Activated CD8-positive, alpha-beta memory T cell treated with anti-CD3 and anti-CD28 coated beads, Interleukin-2, amount 50 U/mL, for 1 hour (primary cell): Measurements from ENCODE around the gene RPS24.

Experiments used
- DNase-seq: peaks from one replicate; pipeline ENCODE4 v3.0.0-alpha.2; 2020; ENCODE audit errors: extremely low read depth

Gene RPS24

GRCh38 chr10:78028438-78029268 lies 5.0 kb upstream of the RPS24 start:
- DNase-seq: no peak

DNA sequence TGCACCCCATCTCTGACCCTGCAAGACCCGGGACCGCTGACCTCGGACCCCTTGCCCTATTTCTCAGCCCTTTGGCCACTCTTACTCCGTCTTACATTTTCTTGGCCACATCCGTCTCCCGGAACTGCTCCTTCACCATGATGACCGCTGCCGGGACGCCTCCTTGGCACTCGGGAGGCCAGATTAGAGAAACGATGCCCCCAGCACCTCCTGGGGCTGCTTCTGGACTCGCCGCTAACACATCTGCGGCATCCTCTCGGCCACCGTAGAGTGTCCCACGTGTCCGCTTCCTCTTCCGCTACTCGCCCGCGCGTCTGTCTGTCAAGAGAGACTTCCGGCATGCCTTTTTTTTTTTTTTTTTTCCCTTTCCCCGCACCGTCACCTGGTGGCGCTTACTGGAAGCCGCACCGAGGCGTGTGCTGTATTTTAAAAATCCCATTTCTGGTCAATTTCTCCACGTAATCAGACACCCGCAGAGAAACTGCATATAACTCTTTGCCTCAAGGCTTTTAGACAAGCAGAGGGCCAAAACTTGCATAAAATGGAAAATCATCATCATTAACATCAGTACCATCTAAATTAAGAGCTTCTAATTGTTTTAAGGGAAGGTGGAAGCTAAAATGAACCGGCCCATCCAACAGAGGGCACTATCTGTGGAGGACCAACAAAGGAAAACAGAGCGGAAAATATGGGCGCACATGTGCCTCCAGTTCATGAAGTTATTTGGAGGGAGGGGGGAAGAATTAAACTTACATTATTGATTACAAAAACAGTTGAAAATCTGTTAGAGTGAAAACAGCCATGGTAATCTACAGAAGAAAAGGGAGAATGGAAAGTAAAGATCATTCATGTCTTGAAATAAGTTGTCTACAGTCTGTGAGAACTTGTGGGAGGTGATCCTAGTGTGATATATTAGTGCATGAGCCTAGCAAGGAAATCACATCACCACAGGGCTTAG lies 4.1 kb upstream of the RPS24 start, which contains the start of gene POLR3A:
Gene POLR3A, minus strand, starts transcription at position 247 of the 958 bp plus-strand sequence. Its CDS starts 108 bp downstream, at position 139.
- peak; percentile 90 for DNase-seq

DNA sequence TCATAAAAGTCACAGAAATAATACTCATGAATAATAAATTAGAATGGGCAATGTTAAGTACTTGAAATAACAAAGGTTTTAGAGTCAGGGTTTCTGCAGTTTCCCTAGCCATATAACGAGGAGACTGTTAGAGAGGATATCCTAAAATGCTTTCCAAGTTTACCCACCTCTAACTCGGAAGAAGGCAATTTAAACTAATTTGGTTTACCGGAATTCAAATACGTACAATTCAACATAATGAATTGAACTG lies 351 bp upstream of the RPS24 start:
- DNase-seq: no peak

GRCh38 chr10:78035025-78035424 lies 1.4 kb downstream of the RPS24 start:
- no peak for DNase-seq

- DNase-seq: no peak
Measured at GRCh38 chr10:78035437-78035836, 1.8 kb downstream of the RPS24 start.

- DNase-seq: no peak
Measured at GRCh38 chr10:78035933-78036583, 2.4 kb downstream of the RPS24 start.

DNA sequence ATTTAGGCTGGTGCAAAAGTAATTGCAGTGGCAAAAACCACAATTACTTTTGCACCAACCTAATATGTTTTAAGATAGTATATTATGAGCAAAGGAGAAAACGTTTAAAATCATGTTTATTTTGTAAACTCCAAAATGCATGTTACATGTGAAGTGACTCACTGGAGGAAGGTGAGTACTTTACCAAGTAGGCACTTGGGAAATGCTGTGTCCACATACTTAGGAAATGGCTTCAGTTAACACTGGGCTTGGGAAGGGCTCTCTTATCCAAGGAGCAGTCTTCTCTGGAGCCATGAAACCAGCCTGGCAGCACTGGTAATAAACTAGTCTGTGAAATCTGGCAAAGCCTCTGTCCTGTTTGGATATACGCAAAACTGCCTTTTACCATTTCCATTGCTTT lies 4.4 kb downstream of the RPS24 start:
- DNase-seq: no peak

DNA sequence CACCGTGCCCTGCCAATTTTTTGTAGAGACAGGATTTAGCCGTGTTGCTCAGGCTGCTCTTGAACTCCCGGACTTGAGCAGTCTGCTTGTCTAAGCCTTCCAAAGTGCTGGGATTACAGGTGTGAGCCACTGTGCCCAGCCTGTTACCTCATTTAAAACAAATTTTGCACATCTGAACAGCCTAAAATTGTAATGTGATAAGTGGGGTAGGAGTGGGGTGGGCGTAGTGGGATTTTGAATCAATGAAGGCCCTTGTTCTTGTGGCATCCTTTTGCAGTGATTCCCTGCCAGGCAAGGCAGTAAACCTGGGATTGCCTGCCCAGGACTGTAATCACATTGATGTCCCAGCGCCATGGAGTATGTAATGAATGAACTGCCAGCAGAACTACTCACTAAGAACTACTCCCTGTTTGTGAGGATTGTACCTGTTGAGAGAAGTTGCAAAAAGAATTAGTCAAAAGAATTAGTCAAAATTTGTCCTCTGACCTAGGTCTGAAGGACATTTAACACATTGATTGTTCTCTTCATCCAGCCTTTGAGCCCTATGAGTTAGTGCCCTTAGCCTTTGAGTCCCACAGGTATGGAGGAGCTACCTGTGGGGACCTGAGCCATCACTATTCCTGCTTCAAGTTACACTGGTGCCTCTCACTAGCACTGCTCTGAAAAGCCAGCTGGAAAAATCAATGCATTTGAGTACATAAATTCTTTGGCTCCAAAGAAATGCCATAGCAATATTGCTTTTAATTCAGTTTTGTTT lies 5.3 kb downstream of the RPS24 start:
- DNase-seq: no peak

DNA sequence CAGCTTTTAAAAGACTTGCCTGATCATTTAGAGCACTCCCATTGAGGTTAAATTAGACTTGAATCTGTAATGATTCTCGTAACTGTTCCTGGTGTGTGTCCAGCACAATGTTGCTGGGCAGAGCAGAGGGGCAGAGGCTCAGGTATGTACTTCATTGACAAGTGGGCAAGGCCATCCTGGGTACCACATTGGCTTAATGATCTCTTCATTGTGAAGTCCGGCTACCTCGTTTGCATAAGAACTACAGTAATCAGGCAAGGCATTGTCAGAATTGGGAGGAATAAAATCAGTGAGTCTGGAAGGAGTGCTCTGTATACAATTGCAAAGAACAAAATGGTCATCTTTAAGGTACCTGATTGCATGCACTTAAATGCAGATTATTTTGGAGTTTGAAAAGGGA lies 6.1 kb downstream of the RPS24 start:
- no peak for DNase-seq

DNA sequence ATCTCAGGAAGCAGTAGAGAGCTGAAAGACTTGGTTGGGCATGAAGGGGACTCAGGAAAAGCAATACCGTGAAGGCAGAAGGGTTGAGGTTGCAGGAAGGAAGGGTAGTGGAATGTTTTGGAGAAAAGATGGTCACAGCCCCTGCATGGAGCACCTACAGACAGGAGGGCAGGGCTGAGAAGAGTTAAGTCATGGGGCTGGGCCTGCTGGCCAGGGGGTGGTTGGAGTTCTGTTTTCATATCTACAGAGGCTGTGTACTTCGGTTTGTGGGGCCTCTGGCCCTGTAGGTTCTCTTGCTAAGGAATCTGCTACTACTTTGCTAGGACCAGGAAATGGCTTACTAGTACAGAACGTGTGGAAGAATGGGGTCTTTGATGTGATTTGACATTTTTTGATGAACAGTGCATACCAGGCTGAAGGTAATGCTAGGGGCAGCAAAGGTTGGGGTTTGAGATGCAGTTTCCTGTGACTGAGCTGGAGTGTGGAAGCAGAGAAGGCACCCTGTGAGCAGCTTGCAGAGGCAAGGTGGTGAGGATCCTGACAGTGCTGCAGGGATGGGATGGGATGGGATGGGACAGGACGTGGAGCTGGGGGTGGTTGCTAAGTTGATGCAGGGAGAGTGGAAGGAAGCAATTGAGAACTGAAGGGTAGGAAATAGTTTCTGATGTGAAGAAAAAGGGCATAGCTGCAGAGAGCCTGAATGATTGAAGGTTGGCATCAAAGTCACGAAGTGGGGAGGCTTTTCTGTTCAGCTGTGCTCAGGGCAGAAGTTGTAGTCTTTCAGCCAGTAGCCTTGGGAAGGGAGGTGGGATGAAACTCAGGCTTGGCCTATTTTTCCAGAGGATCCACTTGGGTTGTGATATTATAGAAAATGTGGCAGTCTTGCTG lies 7.8 kb downstream of the RPS24 start:
- DNase-seq: no peak

- DNase-seq: no peak
Measured at GRCh38 chr10:78042058-78042751, 8.5 kb downstream of the RPS24 start.

- no peak for DNase-seq
Measured at GRCh38 chr10:78042752-78043104, 9.1 kb downstream of the RPS24 start.

DNA sequence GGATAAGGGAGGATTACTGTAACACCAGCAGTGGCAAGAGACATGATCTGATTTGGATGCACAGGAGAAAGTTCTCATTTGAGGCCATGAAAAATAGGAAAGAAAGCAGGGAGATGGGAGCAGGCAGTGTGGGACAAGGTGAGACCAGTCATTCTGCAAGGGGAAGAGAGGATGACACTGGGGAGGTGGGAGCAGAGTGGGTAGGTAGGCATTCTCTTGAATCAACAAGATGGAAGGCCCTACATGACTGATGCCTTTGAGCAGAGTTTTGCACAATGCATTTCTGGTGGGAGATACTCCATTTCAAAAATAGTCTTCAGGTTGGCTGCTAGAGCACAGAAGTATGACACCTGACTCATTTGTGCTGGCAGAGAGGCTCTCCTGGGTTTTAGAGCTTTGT lies 10.5 kb downstream of the RPS24 start:
- DNase-seq: no peak

DNA sequence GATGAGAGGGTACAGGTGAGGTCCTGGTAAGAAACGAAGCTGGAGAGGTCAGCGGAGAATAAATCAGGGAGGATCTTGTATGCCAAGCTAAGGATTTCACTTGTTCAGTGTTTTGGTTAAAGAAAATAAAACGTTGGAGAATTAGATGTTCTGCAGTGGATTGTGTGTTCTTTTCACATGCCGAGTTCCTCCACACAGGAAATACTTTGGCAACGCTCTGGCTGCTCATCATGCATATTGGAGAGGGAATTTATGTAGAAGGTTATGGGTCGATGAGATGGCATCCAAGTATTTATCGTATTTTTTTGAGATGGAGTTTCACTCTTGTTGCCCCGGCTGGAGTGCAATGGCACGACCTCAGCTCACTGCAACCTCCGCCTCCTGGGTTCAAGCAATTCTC lies 11.0 kb downstream of the RPS24 start:
- DNase-seq: no peak

DNA sequence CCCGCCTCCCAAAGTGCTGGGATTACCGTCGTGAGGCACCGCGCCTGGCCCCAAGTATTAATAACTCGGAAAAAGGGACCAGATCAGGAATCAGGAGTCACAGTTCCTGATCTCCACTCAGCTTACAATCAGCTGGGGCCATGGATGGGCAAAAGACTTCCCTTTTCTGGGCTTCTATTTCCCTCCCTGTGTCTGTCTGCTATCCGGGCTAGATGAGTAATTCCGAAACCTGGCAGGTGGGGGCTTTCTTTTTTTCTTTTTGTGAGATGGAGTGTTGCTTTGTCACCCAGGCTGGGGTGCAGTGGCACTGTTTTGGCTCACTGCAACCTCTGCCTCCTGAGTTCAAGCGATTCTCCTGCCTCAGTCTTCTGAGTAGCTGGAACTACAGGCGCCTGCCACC lies 11.6 kb downstream of the RPS24 start:
- DNase-seq: no peak

DNA sequence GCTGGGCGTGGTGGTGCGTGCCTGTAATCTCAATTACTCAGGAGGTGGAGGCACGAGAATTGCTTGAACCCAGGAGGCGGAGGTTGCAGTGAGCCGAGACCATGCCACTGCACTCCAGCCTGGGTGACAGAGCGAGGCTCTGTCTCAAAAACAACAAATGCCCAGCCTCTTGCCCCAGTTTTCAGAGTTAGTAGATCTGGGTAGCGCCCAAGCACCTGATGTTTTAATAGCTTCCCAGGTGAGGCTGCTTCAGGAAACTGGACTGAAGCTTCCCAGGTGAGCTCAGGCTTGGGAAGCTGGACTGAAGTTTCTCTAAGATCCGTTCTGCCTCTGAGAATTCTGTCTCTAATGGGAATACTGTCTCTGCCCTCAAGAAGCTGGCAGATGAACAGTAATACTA lies 12.2 kb downstream of the RPS24 start:
- no peak for DNase-seq

DNA sequence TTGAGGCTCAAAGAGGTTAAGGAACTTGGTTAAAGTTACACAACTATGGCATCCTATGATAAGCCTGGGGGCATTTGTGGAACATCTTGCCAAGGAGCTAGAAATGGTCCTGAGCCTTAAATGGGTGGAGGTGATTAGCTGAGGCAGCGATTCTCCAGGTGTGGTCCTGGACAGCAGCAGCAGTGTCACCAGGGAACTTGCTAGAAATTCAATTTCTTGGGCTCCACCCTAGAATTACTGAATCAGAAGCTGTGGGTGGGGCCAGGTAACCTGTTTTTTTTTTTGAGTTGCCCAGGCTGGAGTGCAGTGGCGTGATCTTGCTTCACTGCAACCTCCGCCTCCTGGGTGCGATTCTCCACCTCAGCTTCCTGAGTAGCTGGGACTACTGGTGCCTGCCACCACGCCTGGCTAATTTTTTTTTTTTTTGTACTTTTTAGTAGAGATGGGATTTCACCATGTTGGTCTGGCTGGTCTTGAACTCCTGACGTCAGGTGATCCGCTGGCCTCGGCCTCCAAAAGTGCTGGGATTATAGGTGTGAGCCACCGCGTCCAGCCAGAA lies 13.1 kb downstream of the RPS24 start:
- no peak for DNase-seq

- DNase-seq: peak; percentile 43
Measured at GRCh38 chr10:78047314-78047891, 13.7 kb downstream of the RPS24 start.

DNA sequence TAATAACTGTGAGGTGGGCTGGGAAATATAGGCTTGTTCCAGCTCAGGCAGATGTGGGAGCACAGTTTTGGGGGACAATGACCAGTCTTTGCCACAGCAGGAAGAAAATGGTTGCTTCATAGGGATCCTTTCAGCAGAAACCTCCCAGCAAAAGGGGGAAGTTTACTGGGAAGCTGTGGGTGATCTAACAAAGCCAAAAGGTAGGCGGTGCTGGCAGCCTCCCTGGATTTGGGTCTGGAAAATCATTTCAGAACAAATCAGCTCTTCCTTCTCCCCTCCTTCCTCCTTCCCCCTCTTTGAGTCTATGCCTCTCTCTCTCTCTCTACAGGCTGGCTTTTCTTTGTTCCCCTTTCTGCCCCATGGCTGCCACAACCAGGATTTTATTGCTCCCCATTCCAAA lies 16.2 kb downstream of the RPS24 start:
- DNase-seq: no peak
